ENCODE results near the gene MYO1B.

MYO1B gene

GRCh38 chr2:191301971-191302370 is 56.8 kb downstream of the MYO1B start:
- no peak for DNase-seq

DNA sequence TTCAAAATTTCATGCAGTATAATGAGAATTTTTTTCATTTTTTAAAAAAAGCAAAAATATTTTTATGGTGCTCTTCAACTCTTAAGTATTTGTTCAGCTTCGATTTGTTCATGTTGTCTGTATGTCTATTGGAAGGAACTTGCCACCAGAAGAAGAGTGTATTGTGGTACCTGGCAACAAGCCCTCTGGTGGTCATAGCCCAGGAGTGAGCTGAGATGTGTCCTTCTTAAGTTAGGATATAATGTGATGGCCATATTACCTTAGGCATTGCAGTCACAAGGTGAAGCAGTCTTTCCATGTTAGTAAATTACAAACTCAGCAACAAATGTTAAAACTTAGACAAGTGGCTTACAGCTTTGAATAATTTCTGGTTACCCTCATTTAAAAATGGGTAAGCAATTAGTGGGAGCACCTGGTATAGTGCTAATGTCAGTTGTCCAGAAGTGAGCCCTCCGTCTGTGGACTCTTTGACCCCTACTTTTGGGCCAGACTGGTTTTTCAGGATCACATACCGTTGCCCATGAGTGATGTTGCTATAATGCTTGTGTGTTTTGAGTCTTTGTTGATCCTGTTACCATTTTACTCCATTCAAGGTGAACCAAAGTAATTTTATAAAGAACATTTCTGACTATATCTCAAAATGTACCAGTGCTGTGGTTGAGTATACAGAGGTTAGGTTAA is 57.4 kb downstream of the MYO1B start:
- peak; percentile 8 for DNase-seq

GRCh38 chr2:191303140-191304005 is 58.2 kb downstream of the MYO1B start:
- no peak for DNase-seq

DNA sequence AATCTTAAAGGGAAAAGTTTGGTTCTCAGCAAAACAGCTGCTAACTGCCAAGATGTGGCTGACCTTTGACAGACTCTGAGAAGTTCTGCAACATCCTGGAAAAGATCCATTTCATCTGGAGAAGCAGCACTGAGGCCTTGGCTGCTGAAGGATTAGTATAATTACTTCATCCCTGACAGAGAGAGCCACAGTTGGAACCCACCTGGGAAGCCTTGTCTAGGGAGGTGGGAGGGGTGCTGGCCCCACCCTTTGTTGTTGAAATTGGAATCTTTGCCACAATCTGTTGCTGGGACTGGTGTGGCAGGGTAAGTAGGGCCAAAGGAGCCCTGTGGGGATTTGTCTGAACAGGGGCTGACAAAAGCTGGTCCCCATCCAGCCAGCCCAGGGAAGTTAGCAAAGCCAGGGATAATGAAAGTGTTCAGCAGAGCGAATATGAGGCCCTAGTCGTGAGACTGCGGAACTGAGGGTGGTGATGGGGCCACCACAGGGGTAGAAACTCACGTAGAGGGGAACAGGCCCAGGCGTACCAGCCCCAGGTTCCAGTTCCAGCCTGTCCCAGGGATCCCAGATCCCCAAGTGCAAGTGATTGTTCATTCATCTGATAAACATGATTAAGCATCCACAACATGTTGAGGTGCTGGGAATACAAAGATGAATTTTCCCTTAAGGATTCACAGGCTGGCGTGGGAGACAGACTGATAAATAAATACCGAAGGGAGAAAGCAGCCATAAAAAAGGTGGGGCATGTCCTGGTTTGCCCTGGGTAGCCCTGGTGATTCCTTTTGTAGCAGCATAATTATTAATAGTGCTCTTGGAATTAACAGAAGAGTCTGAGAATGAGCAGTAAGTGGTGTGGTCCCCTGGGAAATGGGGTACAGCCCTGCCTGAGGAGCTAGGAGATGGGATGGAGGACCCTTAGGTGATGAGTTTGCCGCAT is 60.0 kb downstream of the MYO1B start:
- no peak for DNase-seq

DNA sequence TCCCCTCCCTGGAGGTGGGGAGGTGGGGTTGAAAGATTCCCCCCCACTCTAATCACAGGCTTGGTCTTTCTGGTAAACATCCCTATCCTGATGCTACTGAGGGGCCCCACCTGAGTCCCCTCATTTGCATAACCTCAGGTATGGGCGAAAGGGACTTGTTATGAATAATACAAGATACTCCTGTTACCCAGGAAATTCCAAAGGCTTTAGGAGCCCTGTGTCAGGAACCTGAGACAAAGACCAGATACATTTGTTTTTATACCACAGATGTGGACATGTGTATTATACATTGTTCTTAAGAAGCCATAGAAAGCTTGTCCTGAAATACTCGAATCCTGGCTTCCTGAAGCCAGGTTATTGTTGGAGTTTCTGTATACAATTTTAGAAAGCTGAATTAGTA is 62.8 kb downstream of the MYO1B start:
- DNase-seq = no peak

DNA sequence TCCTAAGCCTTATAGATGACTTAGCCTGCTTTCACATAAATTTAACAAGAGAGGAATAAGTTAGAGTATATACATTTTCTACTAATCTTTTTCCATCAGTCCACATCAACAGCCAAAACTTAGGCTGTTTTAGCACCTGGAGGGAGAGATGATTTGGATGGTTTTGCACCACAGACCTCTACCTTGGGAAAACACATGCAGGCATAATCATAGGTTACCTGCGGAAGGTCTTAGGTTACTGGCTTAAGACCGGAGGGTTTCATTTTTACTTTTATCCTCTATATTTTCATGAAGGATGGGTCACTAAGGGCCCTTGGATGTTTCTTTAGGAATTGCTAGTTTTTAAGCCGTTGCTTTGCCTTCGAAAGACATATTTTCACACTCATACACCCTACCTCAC is 66.0 kb downstream of the MYO1B start:
- no peak for DNase-seq

GRCh38 chr2:191311627-191312026 is 66.4 kb downstream of the MYO1B start:
- DNase-seq = no peak

DNA sequence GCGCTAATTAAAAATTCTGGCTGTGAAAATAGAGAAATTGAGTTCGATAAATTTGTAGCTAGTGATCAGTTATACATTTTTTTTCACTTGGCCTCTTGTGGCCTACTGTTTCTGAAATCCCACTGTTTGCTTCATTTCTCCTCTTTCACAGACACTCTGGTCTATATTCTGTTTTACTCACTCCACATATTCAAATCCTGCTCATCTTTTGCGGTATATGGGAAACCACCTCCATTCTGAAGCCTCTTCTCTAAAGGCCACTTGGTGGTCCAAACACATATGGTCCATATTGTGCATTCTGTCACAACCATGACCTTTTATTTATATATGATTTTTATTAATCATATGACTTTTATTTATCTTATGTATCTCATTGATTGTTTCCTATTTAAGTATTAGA is 67.0 kb downstream of the MYO1B start:
- no peak for DNase-seq

GRCh38 chr2:191312662-191313061 is 67.5 kb downstream of the MYO1B start:
- no peak for DNase-seq

GRCh38 chr2:191314697-191315364 is 69.6 kb downstream of the MYO1B start:
- DNase-seq = no peak

DNA sequence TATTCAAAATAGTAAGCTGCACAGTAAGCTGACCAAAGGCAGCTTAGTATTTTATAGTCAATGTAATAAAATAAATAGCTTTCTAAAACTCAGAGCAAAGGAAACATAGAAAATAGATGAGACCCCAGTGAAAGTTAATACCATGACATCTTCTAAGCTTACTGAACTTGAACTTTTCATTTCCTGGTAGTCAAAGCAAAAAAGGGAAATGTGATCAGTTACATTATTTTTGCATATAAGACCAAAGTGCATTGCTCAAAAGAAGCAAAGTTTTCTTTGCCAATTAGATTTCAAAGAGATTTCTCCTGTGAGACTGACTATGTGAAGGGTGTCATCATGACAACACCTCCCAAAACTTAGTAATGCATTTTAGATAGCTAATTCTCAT is 70.2 kb downstream of the MYO1B start:
- no peak for DNase-seq

DNA sequence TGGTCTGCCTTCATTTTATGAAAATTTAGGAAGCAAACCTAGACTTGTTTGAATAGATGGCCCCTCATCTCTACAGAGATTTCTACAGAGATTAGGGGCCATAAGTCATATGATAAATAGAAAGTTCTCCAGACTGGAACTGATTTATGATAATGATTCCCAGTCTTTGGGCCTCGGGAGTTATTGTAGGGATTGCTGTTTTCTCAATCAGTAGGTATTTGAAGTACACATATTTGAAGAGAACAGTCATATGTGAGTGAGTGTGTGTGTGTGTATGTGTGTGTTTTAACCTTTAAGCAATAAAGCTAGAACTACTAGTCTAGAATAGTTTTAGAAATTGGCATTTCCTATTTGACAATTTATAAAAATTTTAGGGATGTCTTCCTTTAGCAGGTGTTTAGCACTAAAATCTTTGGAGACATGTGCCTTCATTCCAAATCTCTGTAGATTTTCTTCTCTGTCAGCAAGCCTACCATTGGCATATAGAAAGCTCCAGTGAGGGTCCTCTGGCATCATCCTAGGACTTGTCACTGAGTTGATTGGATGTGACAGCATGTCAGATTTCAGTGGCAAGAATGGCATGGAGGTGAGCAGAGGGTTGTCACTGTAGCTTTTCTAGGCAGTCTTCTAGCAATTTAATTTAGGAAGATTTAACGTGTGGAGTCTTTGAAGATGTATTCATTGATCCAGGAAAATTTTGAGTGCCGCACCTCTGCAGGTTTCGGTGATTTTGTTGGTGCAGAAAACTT is 71.2 kb downstream of the MYO1B start:
- no peak for DNase-seq

DNA sequence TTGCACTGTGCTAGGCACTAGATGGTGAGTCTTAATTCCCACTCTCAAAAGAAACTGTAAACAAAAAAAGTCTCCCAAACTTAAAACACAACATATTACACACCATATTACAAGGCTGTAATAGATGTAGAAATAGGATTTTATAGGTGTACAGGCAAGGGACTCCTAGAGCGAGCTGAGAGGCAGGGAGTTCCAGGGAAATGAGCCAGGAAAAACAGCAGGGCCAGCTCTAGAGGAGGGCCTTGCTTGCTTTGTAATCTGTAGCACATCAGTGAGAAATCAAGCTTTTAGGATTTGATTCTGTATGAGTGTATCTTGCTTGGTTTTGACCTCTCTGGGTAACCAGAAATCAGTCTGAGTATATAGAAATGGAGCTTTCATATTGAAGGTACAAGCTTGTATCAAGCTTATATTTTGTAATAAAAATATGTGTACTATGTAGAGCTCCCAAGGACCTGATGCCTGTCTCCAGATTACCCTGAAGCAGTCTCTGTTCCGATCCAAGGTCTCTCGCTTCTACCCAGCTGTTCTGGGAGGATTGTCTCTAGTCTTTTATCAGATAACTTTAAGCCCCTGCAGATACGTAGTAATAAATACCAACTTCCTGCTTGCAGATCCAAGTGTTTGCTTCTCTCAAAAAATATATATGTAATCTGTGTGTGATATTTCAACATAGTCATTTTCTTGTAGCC is 73.0 kb downstream of the MYO1B start:
- DNase-seq = no peak

DNA sequence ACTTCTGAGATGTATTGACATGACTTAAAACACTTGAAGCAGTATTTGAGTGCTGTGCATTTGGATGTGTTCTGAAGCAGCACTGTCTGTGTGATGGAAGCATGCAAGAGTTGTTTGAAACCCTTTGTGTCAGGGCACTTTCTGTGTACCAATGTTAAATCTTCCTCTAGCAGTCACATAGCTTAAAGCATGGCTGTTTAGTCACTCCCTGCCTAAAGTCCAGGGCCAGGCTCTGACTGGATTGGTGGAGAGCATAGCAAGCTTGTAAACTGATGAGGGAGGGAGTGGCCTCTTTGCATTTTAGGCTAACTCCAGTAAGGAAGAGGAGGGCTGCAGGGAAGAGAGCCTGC is 73.5 kb downstream of the MYO1B start:
- DNase-seq = no peak

DNA sequence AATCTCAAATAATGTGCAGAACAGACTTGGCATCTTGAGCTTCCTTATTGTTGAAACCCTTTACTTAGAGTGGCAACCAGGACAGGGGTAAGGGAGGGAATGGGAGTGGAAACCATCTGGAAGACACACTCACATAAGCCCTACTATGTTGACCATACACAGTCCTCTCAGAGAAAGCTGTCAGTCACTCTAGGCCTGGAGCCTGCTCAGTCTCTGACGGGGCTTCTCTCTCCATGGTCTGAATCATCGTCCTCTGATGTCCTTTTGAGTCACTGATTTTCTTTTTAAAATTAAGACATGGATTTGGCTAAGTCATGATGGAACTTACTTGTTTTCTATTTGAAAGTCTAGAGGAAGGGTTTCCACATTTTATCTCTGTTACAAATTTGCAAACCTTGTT is 74.0 kb downstream of the MYO1B start:
- DNase-seq = no peak

DNA sequence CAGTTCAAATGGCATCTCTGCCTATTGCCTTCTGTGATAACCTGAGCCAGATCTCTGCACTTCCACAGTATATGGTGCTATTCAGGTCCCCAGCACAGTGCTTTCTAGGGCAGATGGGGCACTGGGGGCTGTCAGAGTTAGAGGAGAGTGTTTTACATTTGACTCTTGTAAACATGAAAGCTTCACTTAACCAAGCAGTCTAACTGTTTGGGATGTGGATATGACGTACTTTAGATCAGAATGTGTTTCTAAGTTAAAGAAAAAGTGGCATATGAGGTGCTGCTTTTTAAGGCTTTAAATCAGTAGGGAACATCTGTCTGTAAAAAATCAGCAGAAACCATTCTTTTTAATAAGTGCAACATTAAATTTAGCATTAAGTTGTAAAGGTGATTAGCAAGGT is 75.7 kb downstream of the MYO1B start:
- no peak for DNase-seq

DNA sequence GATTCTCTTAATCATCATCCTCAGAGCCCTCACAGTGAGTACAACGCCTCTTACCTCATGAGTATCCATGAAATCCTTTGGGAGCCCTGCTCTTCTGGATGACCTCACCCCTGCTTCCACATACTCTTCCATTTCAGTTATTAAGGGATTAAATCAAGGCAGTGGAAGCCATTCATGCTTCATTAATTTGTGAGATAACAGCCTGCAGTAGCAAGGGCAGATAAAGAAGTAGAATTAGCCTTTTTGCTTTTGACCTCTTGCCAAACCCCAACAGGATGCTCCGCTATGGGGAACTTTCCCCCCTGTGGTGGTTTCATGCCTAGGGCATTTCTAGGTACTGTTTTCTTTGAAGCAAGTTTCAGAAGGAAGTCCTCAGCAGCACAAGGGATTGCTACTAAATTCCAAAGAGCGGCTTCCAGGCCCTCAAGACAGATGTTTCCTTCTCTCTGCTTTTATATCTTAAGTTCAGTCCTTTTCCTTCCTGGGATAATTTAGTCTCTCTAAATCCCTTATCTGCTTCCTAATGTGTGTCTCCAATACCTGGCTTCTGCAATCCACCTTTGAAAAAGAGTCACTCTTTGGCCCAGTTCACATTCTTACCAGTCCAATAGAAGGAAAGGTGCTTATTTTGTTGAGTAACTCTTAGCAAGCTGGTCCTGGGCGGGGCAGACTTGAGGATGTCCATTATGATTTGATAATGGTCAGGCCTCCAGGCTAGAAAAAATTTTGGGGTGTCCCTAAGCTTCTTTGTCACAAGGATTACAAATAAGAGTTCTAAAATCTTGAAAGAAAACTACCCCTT is 76.9 kb downstream of the MYO1B start:
- peak; percentile 7 for DNase-seq

DNA sequence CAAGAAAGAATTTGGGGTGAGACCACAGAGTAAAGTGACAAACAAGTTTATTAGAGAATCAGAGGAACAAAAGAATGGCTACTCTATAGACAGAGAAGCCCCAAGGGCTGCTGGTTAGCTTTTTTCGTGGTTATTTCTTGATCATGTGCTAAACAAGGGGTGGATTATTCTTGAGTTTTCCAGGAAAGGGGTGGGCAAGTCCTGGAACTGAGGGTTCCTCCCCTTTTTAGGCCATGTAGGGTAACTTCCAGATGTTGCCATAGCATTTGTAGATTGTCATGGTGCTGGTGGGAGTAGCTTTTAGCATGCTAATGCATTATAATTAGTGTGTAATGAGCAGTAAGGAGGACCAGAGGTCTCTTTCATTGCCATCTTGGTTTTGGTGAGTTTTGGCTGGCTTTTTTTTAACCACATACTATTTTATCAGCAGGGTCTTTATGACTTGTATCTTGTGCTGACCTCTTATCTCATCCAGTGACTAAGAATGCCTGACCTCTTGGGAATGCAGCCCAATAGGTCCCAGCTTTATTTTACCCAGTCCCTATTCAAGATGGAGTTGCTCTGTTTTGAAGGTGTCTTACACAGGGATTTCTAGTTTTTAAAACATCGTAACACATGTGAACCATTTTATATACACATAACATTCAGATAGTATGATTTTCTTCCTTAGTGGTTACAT is 77.8 kb downstream of the MYO1B start:
- no peak for DNase-seq

DNA sequence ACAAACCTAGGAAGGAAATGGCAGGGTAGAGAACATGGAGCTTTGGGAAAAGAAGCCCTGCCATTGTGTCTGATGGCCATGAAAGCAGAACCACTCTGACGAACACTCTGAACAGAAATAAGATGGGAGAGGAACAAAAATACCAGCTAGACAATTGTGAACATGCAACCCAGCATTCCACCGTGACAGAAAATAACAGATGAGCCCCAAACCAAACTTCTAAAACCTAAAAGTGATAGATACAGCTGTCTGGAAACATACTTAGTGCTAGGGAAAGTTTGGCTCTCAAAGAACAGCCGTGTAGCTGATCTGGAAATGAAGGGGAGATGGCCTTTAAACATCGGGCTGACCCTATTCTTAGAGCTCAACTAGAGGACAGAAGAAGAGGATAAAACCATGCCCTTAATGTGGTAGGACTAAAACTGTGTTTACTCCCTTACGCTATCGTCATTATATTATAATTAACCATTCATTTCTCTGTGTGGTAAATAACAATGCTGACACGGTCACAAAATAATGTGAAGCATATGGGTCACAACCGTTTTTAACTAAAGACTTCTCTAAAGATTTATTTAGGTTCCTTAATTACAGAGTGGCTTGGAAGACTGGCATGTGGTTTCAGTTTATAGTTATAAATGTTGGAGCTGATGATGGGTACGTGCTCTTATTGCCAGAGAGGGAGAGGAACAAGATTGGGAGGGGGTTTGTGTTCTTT is 80.6 kb downstream of the MYO1B start:
- DNase-seq = no peak

All from activated CD4-positive, alpha-beta T cell treated with anti-CD3 and anti-CD28 coated beads, Interleukin-10, Interleukin-2, amounts not matched to agents 100 ng/mL and 50 ng/mL, durations not matched to agents 16 hours and 8 hours (primary cell).